H1 (cell line): ENCODE data around the gene SPIB. TPM values are rescaled to one million over a fixed set of nuclear protein-coding genes. Genes with fewer than 3 reads are reported as not detected.

ENCODE experiments used
- CTCF ChIA-PET: fragments of 300-600 bp; sonication (Branson Sonifier 250); formaldehyde crosslinking; loops from one replicate; lab custom pipeline; 2021; ENCODE audit not compliant: partially characterized antibody; lab: Charles Lee
- POLR2A ChIA-PET: fragments of 300-600 bp; sonication (Branson Sonifier 250); formaldehyde crosslinking; loops from one replicate; lab custom pipeline; 2021; ENCODE audit warnings: inconsistent platforms; ENCODE audit not compliant: partially characterized antibody; lab: Charles Lee
- DNase-seq, 2 experiments: peaks; one replicate each; pipeline versions ENCODE4 v3.0.0 to v3.0.0-alpha.2; 2010 to 2022; ENCODE audit warnings: low spot score in 2 of 2, low read depth in 1 of 2, mixed read lengths in 1 of 2
- FAIRE-seq: peaks from 2 replicates; lab custom pipeline; 2011; peaks lifted over from hg19 to GRCh38; lab: Jason Lieb, UNC
- H2AFZ ChIP-seq: 2 replicates; pipeline ENCODE4 v1.8.1; 2012; ENCODE audit warnings: low read length, inconsistent platforms
- H2AK5ac ChIP-seq: 2 replicates; pipeline ENCODE4 v1.6.1; 2013; ENCODE audit warnings: low read depth, low read length
- H2BK120ac ChIP-seq: replicated peaks from 2 replicates; pipeline ENCODE3; 2013; ENCODE audit warnings: low read depth, low read length, inconsistent platforms
- H2BK12ac ChIP-seq: 2 replicates; pipeline ENCODE4 v1.6.1; 2013; ENCODE audit warnings: low read depth, low read length
- H2BK15ac ChIP-seq: 2 replicates; pipeline ENCODE4 v1.6.1; 2013; ENCODE audit warnings: low read length
- H2BK20ac ChIP-seq: 2 replicates; pipeline ENCODE4 v1.6.1; 2013; ENCODE audit warnings: low read length
- H2BK5ac ChIP-seq: 2 replicates; pipeline ENCODE4 v1.6.1; 2013; ENCODE audit warnings: low read depth, low read length
- H3K14ac ChIP-seq: 2 replicates; pipeline ENCODE4 v1.6.1; 2013; ENCODE audit warnings: inconsistent platforms; ENCODE audit not compliant: insufficient read length
- H3K18ac ChIP-seq: 2 replicates; pipeline ENCODE4 v1.6.1; 2013; ENCODE audit warnings: low read length; ENCODE audit errors: extremely low read depth
- H3K23ac ChIP-seq: 2 replicates; pipeline ENCODE4 v1.6.1; 2013; ENCODE audit warnings: inconsistent platforms; ENCODE audit not compliant: insufficient read length
- H3K23me2 ChIP-seq: 2 replicates; pipeline ENCODE4 v1.6.1; 2013; ENCODE audit warnings: low read depth, low read length
- H3K27ac ChIP-seq: 2 replicates; pipeline ENCODE4 v1.6.1; 2011; ENCODE audit warnings: low read depth, low read length, inconsistent platforms
- H3K27me3 ChIP-seq, 4 experiments: replicated peaks in 1 of 4; 1 replicate in 1 of 4; 2 replicates in 3 of 4; pipeline versions ENCODE4 v1.6.1 to v1.8.1; 2011 to 2013; ENCODE audit warnings: low read length in 3 of 4, mild to moderate bottlenecking in 3 of 4, inconsistent platforms in 2 of 4, mixed read lengths in 2 of 4, moderate library complexity in 1 of 4; ENCODE audit not compliant: control insufficient read depth in 3 of 4, insufficient read depth in 3 of 4; ENCODE audit errors: extremely low read depth in 1 of 4
- H3K36me3 ChIP-seq, 4 experiments: 2 replicates each; pipeline versions ENCODE4 v1.6.1 to v1.8.1; 2011 to 2013; ENCODE audit warnings: mild to moderate bottlenecking in 4 of 4, low read length in 3 of 4, moderate library complexity in 2 of 4, control low read depth in 1 of 4, inconsistent platforms in 1 of 4; ENCODE audit not compliant: insufficient read depth in 4 of 4, control insufficient read depth in 2 of 4
- H3K4ac ChIP-seq: replicated peaks from 2 replicates; pipeline ENCODE3; 2013; ENCODE audit warnings: low read length, low read depth, mixed read lengths, inconsistent platforms; ENCODE audit not compliant: insufficient read length
- H3K4me1 ChIP-seq, 4 experiments: replicated peaks in 1 of 4; 1 replicate in 1 of 4; 2 replicates in 3 of 4; pipeline versions ENCODE4 v1.6.1 to v1.8.1; 2011 to 2013; ENCODE audit warnings: low read length in 3 of 4, inconsistent platforms in 2 of 4, mixed read lengths in 1 of 4; ENCODE audit not compliant: insufficient read depth in 4 of 4, control insufficient read depth in 3 of 4
- H3K4me2 ChIP-seq, 2 experiments: 2 replicates each; pipeline versions ENCODE4 v1.6.1 to v1.8.1; 2011 to 2013; ENCODE audit warnings: low read depth in 2 of 2, low read length in 2 of 2, control low read depth in 1 of 2, inconsistent platforms in 1 of 2, mild to moderate bottlenecking in 1 of 2; ENCODE audit not compliant: insufficient read depth in 1 of 2
- H3K4me3 ChIP-seq, 4 experiments: fragments of 200-600, 300-600 bp in 1 of 4; sonication (generic), shearing (Covaris generic), sonication (Bioruptor Twin) in 1 of 4; 2 replicates each; pipeline versions ENCODE4 v1.5.1 to v1.8.1; 2011 to 2016; ENCODE audit warnings: low read length in 4 of 4, low read depth in 3 of 4, control low read depth in 2 of 4, inconsistent platforms in 2 of 4, mild to moderate bottlenecking in 2 of 4, mixed read lengths in 1 of 4, moderate library complexity in 1 of 4; ENCODE audit not compliant: insufficient read depth in 2 of 4; ENCODE audit errors: extremely low read depth in 1 of 4
- H3K56ac ChIP-seq: replicated peaks from 2 replicates; pipeline ENCODE3; 2013; ENCODE audit warnings: low read depth, mild to moderate bottlenecking, mixed read lengths, low read length, inconsistent platforms; ENCODE audit not compliant: insufficient read length
- H3K79me1 ChIP-seq: 2 replicates; pipeline ENCODE4 v1.6.1; 2013; ENCODE audit warnings: low read depth, low read length, control low read depth
- H3K79me2 ChIP-seq, 2 experiments: 2 replicates each; pipeline versions ENCODE4 v1.6.1 to v1.8.1; 2012 to 2013; ENCODE audit warnings: low read length in 2 of 2, mild to moderate bottlenecking in 2 of 2, inconsistent platforms in 1 of 2; ENCODE audit not compliant: insufficient read depth in 2 of 2, control insufficient read depth in 1 of 2
- H3K9ac ChIP-seq, 4 experiments: replicated peaks in 1 of 4; 1 replicate in 1 of 4; 2 replicates in 3 of 4; pipeline versions ENCODE4 v1.6.1 to v1.8.1; 2011 to 2013; ENCODE audit warnings: low read depth in 3 of 4, low read length in 3 of 4, control low read depth in 2 of 4, mild to moderate bottlenecking in 2 of 4, moderate library complexity in 2 of 4, inconsistent platforms in 1 of 4; ENCODE audit errors: extremely low read depth in 1 of 4
- H3K9me3 ChIP-seq, 2 experiments: 2 replicates each; pipeline versions ENCODE4 v1.6.1 to v1.8.1; 2012 to 2013; ENCODE audit warnings: mild to moderate bottlenecking in 2 of 2, moderate library complexity in 2 of 2, control low read depth in 1 of 2, inconsistent platforms in 1 of 2, low read depth in 1 of 2, low read length in 1 of 2, mixed read lengths in 1 of 2; ENCODE audit not compliant: insufficient read depth in 2 of 2
- H4K20me1 ChIP-seq, 2 experiments: replicated peaks in 1 of 2; 2 replicates each; pipeline versions ENCODE3 to v1.8.1; 2011 to 2013; ENCODE audit warnings: inconsistent platforms in 2 of 2, low read length in 2 of 2, mild to moderate bottlenecking in 1 of 2; ENCODE audit not compliant: insufficient read depth in 2 of 2, control insufficient read depth in 1 of 2
- H4K5ac ChIP-seq: 2 replicates; pipeline ENCODE4 v1.6.1; 2013; ENCODE audit warnings: low read length, low read depth, mixed read lengths, inconsistent platforms; ENCODE audit not compliant: insufficient read length
- H4K8ac ChIP-seq: 2 replicates; pipeline ENCODE4 v1.8.0; 2013; ENCODE audit warnings: mild to moderate bottlenecking, moderate library complexity, low read length, inconsistent platforms; ENCODE audit not compliant: insufficient read depth; ENCODE audit errors: extremely low read depth
- H4K91ac ChIP-seq: replicated peaks from 2 replicates; pipeline ENCODE3; 2013; ENCODE audit warnings: low read length, mixed read lengths, inconsistent platforms; ENCODE audit not compliant: insufficient read length
- BCL11A ChIP-seq, 2 experiments: IDR thresholded peaks; one replicate each; pipeline ENCODE4 v1.6.1; 2011; ENCODE audit warnings: low read depth in 2 of 2, low read length in 2 of 2, mild to moderate bottlenecking in 2 of 2
- CHD2 ChIP-seq: IDR thresholded peaks from 2 replicates; pipeline ENCODE4 v1.6.1; 2012; ENCODE audit warnings: low read length, improper control_type of control experiment
- EZH2 ChIP-seq: fragments of 200-600 bp; sonication (generic); IDR thresholded peaks from 2 replicates; pipeline ENCODE4 v1.7.1; 2012; ENCODE audit warnings: low read depth, mild to moderate bottlenecking, moderate library complexity, low read length, inconsistent platforms; ENCODE audit not compliant: severe bottlenecking
- GABPA ChIP-seq: IDR thresholded peaks from 2 replicates; pipeline ENCODE4 v1.6.1; 2011; ENCODE audit warnings: mild to moderate bottlenecking, low read length, moderate library complexity, borderline replicate concordance; ENCODE audit not compliant: insufficient read depth
- GTF2F1 ChIP-seq: IDR thresholded peaks from 2 replicates; pipeline ENCODE4 v1.6.1; 2012; ENCODE audit warnings: low read depth, low read length, improper control_type of control experiment, borderline replicate concordance
- HDAC6 ChIP-seq: IDR thresholded peaks from one replicate; pipeline ENCODE4 v1.7.1; 2012; ENCODE audit warnings: low read depth, mild to moderate bottlenecking, inconsistent platforms, low read length, moderate library complexity
- POLR2AphosphoS5 ChIP-seq: IDR thresholded peaks from 2 replicates; pipeline ENCODE4 v1.6.1; 2011; ENCODE audit warnings: low read depth, low read length
- RXRA ChIP-seq: IDR thresholded peaks from 2 replicates; pipeline ENCODE4 v1.6.1; 2011; ENCODE audit warnings: low read depth, mild to moderate bottlenecking, low read length, moderate library complexity; ENCODE audit not compliant: insufficient read depth
- SIX5 ChIP-seq: IDR thresholded peaks from 2 replicates; pipeline ENCODE4 v1.6.1; 2011; ENCODE audit warnings: mild to moderate bottlenecking, low read depth, low read length
- SP2 ChIP-seq: IDR thresholded peaks from 2 replicates; pipeline ENCODE4 v1.6.1; 2012; ENCODE audit warnings: mild to moderate bottlenecking, low read length, inconsistent platforms
- WGBS, 2 experiments: shearing (Covaris generic) in 1 of 2; methylation state at CpG; one replicate each; pipeline versions ENCODE4 v1.1.6 to v1.1.7; 2013 to 2015; ENCODE audit warnings: low lambda C conversion rate in 2 of 2, mixed read lengths in 2 of 2, inconsistent platforms in 1 of 2, low coverage in 1 of 2, missing lambda C conversion rate in 1 of 2; ENCODE audit not compliant: insufficient replicate concordance in 2 of 2, insufficient coverage in 1 of 2, insufficient read length in 1 of 2; ENCODE audit errors: extremely low coverage in 1 of 2, missing lambda C conversion rate in 1 of 2; 5-methylcytosine and 5-hydroxymethylcytosine counted together
- polyA plus RNA-seq, 7 experiments: library from polyadenylated mRNA; depleted of rRNA in 3 of 7; stranded (reverse) in 5 of 7; unstranded in 2 of 7; fragments of >200 nt in 5 of 7; fragments of 200-250 nt in 2 of 7; gene quantifications; 1 replicate in 5 of 7; 2 replicates in 1 of 7; 4 replicates in 1 of 7; pipeline versions ENCODE4 v1.2.1 to v1.2.3, GENCODE V29; 2011 to 2013; ENCODE audit warnings: missing spikeins in 2 of 7, mixed read lengths in 2 of 7
- total RNA-seq: library from RNA; stranded (reverse); fragmentation: NEBNext Ultra II Directional; extraction: Animal tissue kit (Norgen Biotek cat#: 25700); gene quantifications from 2 replicates; pipeline ENCODE4 v1.2.1, GENCODE V29; 2021
- TF ChIP-seq, protein P1 (sequence below): IDR thresholded peaks from 2 replicates; pipeline ENCODE4 v1.6.1; 2012; ENCODE audit warnings: inconsistent platforms

SPIB gene
- total and polyA plus RNA-seq, 2 of the 8 experiments (the other 6 are each of a cell fraction or from before 2014, with no cell fraction given): 11.1 to 17.4 TPM

DNA sequence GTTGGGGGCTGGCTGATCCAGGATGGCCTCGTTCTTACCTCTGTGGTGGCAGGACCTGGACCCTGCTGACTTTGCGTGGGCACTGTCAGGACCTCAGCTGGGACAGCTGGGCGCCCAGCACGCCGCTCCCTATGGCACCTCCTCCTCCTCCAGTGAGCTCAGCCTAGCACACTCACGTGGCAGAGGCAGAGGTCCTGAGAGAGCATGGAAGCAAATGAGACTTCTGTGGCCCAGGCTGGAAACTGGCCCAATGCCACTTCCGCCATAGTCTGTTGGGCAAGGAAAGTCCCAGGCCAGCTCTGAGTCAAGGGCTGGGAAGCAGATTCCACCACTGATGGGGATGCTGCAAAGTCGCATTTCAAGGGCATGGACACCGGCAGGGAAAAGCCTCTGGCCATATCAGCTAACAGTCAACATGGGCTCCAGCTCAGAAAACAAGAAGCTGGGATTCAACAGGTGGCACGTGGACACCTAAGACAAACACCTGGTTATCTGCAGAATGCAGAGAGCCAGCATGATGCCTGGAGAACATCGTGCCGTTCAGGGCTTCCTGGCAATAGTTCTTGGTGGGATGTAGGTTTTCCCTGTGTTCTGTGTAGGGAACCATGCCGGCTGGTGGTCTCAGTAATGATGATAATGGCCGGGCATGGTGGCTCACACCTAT is 30.6 kb downstream of the SPIB start:
- no peak overlapping the region for H2BK15ac ChIP-seq
- H2BK20ac ChIP-seq: no peak overlapping the region
- no peak overlapping the region for H4K5ac ChIP-seq
- H3K14ac ChIP-seq: no peak overlapping the region
- no peak overlapping the region for H2BK120ac ChIP-seq
- H3K18ac ChIP-seq: no peak overlapping the region
- DNase-seq (no peak), FAIRE-seq (no peak)
- no peak overlapping the region for H4K91ac ChIP-seq
- CTCF ChIA-PET: interaction anchor here (0.8 to 3.7 kb wide), 5 partner anchors 11 to 92 kb away, joined by 3 to 14 read pairs (median 4); no protein-coding TSS in a partner anchor
- H2BK12ac ChIP-seq: no peak overlapping the region
- WGBS, 2 experiments: 84% methylated on average over 14 of the region's 14 CpGs; no CpG with 5 or more reads in 1 of the 2 experiments
- 0 out of 2 replicates have a peak overlapping the region, but pooled peaks have one; percentile 65 for H2AK5ac ChIP-seq
- no peak overlapping the region for H3K4me3 ChIP-seq
- H3K36me3 ChIP-seq: no peaks in the 10 kb centered on the region
- H3K79me1 ChIP-seq: no peaks in the 10 kb centered on the region
- no peak overlapping the region for H3K23ac ChIP-seq
- no peak overlapping the region for H3K27ac ChIP-seq
- no peak overlapping the region for H4K8ac ChIP-seq
- H3K9ac ChIP-seq: no peak overlapping the region
- no peak overlapping the region for H3K4ac ChIP-seq
- H3K4me2 ChIP-seq: no peak overlapping the region
- TF ChIP-seq GTF2F1 (no peak), BCL11A (IDR thresholded peaks at IDR 0.05; ENCODE audit: low read depth in 2 of 2, low read length in 2 of 2) (no peak), RXRA (no peak), CHD2 (no peak), SIX5 (no peak), SP2 (no peak), HDAC6 (no peak), POLR2AphosphoS5 (no peak), GABPA (no peak), EZH2 (no peak)
- TF ChIP-seq, protein P1, sequence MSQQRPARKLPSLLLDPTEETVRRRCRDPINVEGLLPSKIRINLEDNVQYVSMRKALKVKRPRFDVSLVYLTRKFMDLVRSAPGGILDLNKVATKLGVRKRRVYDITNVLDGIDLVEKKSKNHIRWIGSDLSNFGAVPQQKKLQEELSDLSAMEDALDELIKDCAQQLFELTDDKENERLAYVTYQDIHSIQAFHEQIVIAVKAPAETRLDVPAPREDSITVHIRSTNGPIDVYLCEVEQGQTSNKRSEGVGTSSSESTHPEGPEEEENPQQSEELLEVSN: no peak
- H3K4me1 ChIP-seq: peaks cover 0 to 7% (median 0%) of the 10 kb centered on the region in 4 experiments; a peak in 1 of 7 replicates
- H3K23me2 ChIP-seq: no peaks in the 10 kb centered on the region; the same call in 1 of the 2 replicates
- no peak overlapping the region for H2AFZ ChIP-seq
- no peaks in the 10 kb centered on the region; a peak in 1 of 7 replicates for H3K27me3 ChIP-seq
- H3K56ac ChIP-seq: no peak overlapping the region
- H4K20me1 ChIP-seq: no peaks in the 10 kb centered on the region
- no peaks in the 10 kb centered on the region for H3K79me2 ChIP-seq
- no peak overlapping the region for H2BK5ac ChIP-seq
- no peaks in the 10 kb centered on the region for H3K9me3 ChIP-seq
- POLR2A ChIA-PET: no interaction called here
